GM20000 (cell line): ENCODE data around the gene STOM.

Source experiments
- DNase-seq: peaks from one replicate; pipeline ENCODE4 v3.0.0; 2012; ENCODE audit warnings: low spot score
- TF ChIP-seq, protein P1 (sequence below): IDR thresholded peaks from 2 replicates; pipeline ENCODE4 v1.5.1; 2012; ENCODE audit warnings: mild to moderate bottlenecking, control low read depth; ENCODE audit errors: extremely low read depth, missing control alignments

Gene STOM, protein sequence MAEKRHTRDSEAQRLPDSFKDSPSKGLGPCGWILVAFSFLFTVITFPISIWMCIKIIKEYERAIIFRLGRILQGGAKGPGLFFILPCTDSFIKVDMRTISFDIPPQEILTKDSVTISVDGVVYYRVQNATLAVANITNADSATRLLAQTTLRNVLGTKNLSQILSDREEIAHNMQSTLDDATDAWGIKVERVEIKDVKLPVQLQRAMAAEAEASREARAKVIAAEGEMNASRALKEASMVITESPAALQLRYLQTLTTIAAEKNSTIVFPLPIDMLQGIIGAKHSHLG

DNA sequence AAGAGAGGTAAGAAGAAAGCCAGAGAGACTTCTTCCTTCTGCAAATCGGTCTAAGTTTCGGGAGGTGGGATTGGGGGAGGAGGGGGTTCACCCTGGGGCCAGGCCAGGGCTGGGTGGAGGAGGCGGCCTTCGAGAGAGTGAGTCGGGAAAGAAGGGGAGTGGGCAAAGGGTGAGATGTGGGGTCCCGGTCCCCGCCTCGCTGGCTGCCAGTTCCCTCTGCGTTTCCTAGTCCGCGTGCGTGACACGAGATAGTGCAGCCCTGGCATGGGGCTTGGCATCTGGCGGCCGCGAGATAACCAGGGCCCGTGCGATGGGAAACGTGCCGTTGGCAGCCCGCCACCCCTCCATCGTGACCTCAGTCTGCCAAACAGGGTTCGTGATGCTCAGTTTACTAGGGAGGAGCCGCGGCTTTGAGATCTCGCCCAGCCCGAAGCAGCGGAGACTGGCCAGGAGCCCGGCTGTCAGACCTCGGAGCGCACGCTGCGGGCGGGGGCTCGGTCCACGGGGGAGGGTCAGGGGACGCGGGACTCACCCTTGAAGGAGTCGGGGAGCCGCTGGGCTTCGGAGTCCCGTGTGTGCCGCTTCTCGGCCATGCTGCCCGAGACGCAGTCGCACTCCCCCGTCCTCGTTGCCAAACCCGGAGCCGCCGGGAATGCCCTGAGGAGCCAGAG is at the start of gene STOM:
STOM (minus strand) TSS at position 656 of the 671 bp plus-strand sequence; CDS start at position 593, 63 bp downstream.
- TF ChIP-seq, protein P1, sequence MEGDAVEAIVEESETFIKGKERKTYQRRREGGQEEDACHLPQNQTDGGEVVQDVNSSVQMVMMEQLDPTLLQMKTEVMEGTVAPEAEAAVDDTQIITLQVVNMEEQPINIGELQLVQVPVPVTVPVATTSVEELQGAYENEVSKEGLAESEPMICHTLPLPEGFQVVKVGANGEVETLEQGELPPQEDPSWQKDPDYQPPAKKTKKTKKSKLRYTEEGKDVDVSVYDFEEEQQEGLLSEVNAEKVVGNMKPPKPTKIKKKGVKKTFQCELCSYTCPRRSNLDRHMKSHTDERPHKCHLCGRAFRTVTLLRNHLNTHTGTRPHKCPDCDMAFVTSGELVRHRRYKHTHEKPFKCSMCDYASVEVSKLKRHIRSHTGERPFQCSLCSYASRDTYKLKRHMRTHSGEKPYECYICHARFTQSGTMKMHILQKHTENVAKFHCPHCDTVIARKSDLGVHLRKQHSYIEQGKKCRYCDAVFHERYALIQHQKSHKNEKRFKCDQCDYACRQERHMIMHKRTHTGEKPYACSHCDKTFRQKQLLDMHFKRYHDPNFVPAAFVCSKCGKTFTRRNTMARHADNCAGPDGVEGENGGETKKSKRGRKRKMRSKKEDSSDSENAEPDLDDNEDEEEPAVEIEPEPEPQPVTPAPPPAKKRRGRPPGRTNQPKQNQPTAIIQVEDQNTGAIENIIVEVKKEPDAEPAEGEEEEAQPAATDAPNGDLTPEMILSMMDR: no peak
- no peak for DNase-seq

DNA sequence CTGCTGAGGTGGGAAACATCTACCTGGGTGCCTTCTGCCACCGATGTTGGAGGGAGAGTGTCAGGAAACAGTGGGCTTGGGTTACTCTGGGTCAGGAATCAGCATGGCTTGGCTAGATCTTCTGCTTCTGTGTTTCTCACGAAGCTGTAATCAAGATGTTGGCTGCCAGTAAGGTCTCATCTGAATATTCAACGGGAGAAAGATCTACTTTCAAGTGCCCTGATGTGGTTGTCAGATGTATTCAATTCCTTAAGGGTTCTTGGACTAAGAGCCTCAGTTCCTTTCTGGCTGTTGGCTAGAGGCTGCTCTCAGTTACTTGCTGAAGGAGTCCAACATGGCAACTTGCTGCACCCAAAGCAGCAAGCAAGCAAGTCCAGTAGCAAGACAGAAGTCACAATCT is 41.9 kb upstream of the STOM start:
- TF ChIP-seq, protein P1: no peak
- no peak for DNase-seq

DNA sequence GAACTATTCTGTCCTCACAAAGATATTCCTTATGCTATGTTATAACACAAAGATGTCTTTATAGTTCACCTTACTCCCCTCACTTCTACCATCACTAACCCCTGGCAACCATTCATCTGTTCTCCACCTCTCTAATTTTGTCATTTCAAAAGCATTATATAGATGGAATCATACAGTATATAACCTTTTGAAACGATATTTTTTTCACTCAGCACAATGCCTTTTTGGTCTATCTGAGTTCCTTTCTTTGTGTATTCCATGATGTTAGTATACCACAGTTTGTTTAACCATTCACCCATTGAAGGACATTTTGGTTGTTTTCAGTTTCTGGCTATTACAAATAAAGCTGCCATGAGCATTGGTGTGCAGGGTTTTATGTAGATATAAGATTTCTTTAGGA is 35.8 kb upstream of the STOM start:
- no peak for DNase-seq
- TF ChIP-seq, protein P1: no peak

DNA sequence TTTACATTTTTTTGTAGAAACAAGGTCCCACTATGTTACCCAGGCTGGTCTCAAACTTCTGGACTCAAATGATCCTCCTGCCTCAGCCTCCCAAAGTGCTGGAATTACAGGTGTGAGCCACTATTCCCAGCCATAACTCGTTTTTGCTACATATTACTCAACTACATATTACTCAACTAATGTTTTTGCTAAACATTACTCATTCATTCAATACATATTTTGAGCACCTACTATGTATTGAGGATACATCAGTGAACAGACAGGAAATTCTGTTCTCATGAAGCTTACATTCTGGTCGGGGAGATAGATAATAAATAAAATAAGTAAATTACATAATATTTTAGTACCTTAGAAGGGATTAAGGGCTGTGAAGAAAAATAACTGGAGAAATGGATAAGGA is 34.9 kb upstream of the STOM start:
- TF ChIP-seq, protein P1: no peak
- no peak for DNase-seq

DNA sequence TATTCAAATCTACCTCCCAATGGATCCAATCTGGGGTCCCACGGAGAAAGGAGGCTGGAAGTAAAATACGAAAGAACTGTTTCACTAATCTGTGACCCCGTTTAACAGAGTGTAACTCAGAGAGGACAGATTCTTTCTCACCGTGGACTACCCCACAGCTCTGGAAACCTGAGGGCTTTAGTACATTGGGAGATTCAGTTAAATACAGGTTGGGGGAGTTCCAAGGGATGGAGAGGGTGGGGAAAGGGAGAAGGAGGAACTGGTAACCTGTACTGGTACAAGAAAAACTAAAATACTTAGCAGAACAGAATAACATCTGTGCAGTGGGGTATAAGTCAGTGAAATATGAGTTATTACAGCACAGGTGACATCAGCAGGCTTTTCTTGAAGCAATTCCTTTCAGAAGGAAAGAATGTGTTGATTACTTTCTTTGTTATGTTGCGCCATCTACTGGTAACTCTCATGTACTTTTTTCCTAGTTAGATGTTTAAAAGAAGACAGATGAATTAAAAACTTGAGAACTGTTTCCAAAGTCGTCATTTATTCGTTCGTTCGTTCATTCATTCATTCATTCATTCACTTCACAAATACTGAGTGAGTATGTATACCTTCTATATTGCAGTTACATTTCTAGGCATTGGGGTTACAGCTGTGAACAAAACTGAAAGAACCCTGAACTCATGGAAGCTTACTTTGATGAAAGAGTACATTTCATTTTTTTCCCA is 30.0 kb upstream of the STOM start:
- peak; percentile 44 for DNase-seq
- TF ChIP-seq, protein P1: peak; percentile 20

DNA sequence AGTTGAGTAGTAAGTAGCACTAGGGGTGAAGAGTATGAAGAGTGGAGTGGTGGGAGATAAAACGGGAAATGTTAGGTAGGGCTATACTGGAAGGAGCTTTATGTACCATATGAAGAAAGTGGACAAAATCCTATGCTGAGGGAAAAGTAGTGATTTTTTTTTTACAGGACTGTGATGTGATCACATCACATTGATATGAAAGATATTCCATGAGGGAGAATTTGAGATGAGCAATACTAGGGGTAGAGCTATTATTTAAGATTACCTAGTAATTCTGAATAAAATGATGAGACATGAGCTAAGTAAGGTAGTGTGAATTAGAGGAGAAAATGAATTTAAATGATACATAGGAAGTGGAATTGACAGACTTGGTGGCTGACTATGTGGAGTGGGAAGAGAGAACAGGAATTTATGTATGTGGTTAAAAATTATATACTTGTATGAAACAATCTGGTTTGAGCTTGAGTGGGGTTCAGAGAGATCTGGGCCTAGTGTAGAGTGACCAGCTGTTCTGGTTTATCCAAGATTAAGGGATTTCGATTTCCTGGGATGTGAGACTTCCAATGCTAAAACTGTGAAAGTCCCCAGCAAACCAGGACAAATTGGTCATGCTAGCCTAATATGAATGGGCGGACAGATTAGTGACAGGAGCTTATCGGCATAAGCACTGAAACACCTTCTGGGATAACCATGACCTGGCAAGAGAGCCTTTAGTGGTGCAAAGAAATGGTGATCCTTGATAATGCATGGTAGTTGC is 29.3 kb upstream of the STOM start:
- TF ChIP-seq, protein P1: no peak
- DNase-seq: no peak
